Mammary epithelial cell (primary cell): ENCODE results near the gene STK35.

Source experiments
- CTCF ChIP-seq, 2 donors: IDR thresholded peaks in 1 of 2; conservative IDR thresholded peaks in 1 of 2; 2 replicates each; pipeline ENCODE4 v1.5.1; 2011 to 2012; ENCODE audit warnings: inconsistent platforms in 2 of 2, low read length in 2 of 2, mild to moderate bottlenecking in 2 of 2, control low read depth in 1 of 2, low read depth in 1 of 2; ENCODE audit not compliant: insufficient read depth in 1 of 2; ENCODE audit errors: extremely low read depth in 1 of 2
- EZH2 ChIP-seq: IDR thresholded peaks from 2 replicates; pipeline ENCODE4 v1.6.1; 2012; ENCODE audit warnings: low read length, inconsistent platforms, borderline replicate concordance

DNA sequence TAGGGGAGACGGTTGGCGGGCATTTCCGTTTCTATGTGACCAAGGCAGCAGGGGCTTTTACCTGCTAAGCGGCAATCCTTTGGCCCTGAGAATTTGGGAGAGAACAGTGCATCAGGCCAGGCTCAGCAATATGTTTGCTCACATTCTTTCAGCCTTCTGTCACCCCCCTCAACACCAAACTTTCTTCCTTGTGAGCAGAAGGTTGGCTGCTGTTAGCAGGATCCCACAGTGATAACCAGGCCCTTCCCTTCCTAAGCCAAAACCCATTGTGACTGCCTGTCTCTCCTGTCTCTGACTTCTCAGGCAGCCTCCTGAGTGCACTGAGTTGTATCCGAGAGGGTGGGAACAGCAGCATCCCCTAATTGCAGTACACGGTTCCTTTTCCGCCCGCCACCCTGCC lies 43.7 kb downstream of the STK35 start:
- TF ChIP-seq CTCF (conservative IDR thresholded peaks at IDR 0.05 in 1 of 2, IDR thresholded peaks at IDR 0.05 in 1 of 2; ENCODE audit: extremely low read depth in 1 of 2, insufficient read depth in 1 of 2, low read depth in 1 of 2, low read length in 2 of 2) = no peak
- TF ChIP-seq EZH2 = no peak
